A673 (cell line): ENCODE measurements around the gene PKNOX2.

ENCODE experiments used
- EZH2 ChIP-seq: fragments of 200-600 bp; sonication (generic); IDR thresholded peaks from 2 replicates; pipeline ENCODE4 v1.6.1; 2017; ENCODE audit warnings: borderline replicate concordance, low read depth, mild to moderate bottlenecking, mixed read lengths, antibody characterized with exemption, low read length; ENCODE audit not compliant: poor library complexity, severe bottlenecking
- TF ChIP-seq, protein P1 (sequence below): fragments of 300-800, 200-600 bp; sonication (generic); conservative IDR thresholded peaks from 2 replicates; pipeline ENCODE4 v1.5.1; 2017; ENCODE audit warnings: low read depth, mild to moderate bottlenecking, antibody characterized with exemption, low read length, moderate library complexity, mixed read lengths

DNA sequence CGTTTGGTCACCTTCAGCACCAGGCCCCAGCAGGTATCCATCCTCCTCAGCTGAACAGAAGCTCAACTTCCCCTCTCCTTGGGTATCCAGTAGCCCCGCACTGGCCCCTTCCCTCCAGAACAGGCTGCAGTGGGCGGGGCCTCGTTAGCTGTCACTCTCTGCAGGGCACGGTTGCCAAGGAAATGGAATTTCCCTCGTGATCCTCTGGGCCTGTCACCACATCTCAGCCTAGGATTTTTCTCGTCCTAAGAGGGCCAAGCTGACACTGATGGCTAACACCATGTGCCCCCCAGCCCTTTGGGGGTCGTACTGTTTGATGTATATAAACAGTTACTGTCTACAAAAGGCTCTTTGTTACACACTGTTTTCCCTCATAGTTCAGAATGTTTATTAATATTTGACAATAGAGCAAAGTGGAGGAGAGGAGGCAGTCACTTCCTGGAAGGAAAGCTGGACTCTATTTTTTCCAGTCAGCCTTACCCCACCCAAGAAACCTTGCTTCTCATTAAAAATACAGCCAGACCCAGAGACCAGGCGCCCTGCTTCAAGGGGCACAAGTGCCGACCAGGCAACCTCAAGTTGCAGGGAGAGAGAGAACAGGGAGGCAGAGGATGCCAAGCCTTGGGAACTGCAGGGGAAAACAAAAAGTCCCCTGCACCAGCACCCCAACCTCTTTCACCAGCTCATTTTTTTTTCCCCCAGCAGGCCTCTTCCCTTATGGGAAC is 287.0 kb downstream of the PKNOX2 start:
- TF ChIP-seq, protein P1, sequence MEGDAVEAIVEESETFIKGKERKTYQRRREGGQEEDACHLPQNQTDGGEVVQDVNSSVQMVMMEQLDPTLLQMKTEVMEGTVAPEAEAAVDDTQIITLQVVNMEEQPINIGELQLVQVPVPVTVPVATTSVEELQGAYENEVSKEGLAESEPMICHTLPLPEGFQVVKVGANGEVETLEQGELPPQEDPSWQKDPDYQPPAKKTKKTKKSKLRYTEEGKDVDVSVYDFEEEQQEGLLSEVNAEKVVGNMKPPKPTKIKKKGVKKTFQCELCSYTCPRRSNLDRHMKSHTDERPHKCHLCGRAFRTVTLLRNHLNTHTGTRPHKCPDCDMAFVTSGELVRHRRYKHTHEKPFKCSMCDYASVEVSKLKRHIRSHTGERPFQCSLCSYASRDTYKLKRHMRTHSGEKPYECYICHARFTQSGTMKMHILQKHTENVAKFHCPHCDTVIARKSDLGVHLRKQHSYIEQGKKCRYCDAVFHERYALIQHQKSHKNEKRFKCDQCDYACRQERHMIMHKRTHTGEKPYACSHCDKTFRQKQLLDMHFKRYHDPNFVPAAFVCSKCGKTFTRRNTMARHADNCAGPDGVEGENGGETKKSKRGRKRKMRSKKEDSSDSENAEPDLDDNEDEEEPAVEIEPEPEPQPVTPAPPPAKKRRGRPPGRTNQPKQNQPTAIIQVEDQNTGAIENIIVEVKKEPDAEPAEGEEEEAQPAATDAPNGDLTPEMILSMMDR = no peak
- no peak for TF ChIP-seq EZH2
